C4-2B (cell line): ENCODE measurements around the gene SCN9A.

Experiments used
- ZFX ChIP-seq: fragments of 450-650 bp; IDR thresholded peaks from 2 replicates; pipeline ENCODE4 v1.6.1; 2017
- TF ChIP-seq, protein P1 (sequence below): fragments of 450-650 bp; conservative IDR thresholded peaks from 2 replicates; pipeline ENCODE4 v1.5.1; 2017; ENCODE audit warnings: mild to moderate bottlenecking

GRCh38 chr2:166246901-166247300 lies 128.8 kb downstream of the SCN9A start:
- TF ChIP-seq, protein P1, sequence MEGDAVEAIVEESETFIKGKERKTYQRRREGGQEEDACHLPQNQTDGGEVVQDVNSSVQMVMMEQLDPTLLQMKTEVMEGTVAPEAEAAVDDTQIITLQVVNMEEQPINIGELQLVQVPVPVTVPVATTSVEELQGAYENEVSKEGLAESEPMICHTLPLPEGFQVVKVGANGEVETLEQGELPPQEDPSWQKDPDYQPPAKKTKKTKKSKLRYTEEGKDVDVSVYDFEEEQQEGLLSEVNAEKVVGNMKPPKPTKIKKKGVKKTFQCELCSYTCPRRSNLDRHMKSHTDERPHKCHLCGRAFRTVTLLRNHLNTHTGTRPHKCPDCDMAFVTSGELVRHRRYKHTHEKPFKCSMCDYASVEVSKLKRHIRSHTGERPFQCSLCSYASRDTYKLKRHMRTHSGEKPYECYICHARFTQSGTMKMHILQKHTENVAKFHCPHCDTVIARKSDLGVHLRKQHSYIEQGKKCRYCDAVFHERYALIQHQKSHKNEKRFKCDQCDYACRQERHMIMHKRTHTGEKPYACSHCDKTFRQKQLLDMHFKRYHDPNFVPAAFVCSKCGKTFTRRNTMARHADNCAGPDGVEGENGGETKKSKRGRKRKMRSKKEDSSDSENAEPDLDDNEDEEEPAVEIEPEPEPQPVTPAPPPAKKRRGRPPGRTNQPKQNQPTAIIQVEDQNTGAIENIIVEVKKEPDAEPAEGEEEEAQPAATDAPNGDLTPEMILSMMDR: no peak
- TF ChIP-seq ZFX: no peak
